T-helper 1 cell treated with Interleukin-12 subunit alpha and Interleukin-12 subunit beta and Interleukin-4 antibody, amounts not matched to agents 30 ng/mL and 1 ng/mL, for 36 hours (primary cell): ENCODE results near the gene PRKAA2. TPM values are rescaled to one million over a fixed set of nuclear protein-coding genes. Genes with fewer than 3 reads are reported as not detected.

Source experiments
- intact Hi-C: fragments of 100-400 bp; cut with micrococcal nuclease; formaldehyde crosslinking; loops from one replicate; pipeline ENCODE4 v1.15.1; 2024
- total RNA-seq: library from RNA; stranded (reverse); gene quantifications from 2 replicates; pipeline ENCODE4 v1.2.3, GENCODE V29; 2022

The PRKAA2 gene
- total RNA-seq, 1 donor from 2014 or later = not detected

GRCh38 chr1:56712150-56712549 lies 67.0 kb downstream of the PRKAA2 start:
- intact Hi-C loops = loop anchor here (5.0 kb wide), 1 partner anchor 125 kb away; no protein-coding TSS in a partner anchor

DNA sequence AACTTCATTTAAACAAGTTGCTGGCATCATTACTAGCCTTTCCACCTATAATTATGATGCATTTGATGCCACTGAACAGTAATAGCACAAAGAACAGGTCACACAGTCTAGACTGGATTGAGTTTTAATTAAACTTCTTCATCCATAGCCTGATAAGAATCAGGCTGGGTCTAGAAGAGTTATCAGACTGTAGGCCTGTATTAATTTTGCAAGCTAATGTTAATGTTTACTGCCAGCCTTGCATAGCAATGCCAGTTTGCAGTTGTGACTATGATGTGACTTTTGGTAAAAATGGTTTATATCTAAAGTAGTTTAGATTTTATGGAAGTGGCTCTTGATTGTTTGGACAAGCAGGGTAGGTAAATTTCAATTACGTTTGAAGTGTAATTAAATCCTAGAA lies 68.0 kb downstream of the PRKAA2 start:
- intact Hi-C loops = loop anchor here (5.0 kb wide), 1 partner anchor 126 kb away; no protein-coding TSS in a partner anchor

DNA sequence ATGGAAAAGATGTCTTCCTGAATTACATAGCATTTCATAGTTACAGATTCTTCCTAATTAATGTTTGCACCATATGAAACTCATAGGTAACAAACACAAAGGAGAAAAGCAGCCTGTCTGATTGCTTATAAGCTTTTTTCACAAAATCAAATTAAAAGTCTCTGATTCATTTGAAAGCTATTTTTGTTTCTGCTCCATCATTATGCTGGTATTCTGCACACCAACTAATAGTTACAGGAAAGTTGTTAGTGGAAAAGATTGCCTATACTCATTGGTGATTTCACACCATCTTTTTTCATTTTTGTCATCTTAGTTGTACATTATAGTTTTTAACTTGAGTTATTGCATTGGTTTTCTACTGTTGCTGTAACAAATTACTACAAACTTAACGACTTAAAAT lies 70.0 kb downstream of the PRKAA2 start:
- intact Hi-C loops = no loop called here

- intact Hi-C loops = no loop called here
These were observed 74.1 kb downstream of the PRKAA2 start for GRCh38 chr1:56719171-56719570.

- intact Hi-C loops = no loop called here
These were observed 81.6 kb downstream of the PRKAA2 start for GRCh38 chr1:56726706-56727105.

- intact Hi-C loops = no loop called here
These were observed 83.8 kb downstream of the PRKAA2 start for GRCh38 chr1:56728964-56729363.

DNA sequence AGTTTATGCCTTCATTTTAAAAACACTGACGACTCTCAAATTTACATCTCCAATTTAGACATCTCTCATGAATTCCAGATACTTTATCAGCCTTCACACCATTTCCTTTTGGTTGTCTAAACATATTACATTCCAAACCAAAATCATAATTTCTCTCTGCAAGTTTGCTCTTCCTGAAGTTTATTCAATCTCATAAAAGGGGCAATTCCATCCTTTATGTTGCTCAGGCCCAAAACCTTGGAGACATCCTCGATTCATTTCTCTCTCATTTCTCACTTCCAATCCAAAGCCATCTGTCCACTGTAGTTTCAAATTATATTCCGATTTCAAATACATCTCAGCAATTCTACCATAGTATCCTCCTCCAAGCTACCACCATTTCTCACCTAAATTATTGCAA lies 100.1 kb downstream of the PRKAA2 start:
- intact Hi-C loops = no loop called here

- intact Hi-C loops = no loop called here
These were observed 109.8 kb downstream of the PRKAA2 start for GRCh38 chr1:56754708-56755479.

DNA sequence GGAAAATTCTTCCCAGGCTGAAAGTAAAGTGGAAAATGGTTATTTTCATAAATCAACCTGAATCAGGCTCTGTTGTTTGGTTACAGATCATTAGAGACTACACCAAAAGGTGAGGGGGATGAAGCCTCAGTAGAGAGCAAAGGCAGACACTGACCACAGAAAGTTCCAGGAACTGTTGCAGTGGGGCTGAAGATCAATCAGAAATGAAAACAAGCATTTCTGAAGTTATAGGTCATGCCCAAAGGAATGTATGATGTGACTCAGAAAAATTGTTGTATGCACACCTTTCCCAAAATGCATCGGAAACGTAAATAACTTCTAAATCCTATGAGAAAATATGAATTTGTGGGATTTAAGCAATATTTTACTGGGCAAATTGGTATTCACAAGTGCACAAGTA lies 110.8 kb downstream of the PRKAA2 start:
- intact Hi-C loops = no loop called here

GRCh38 chr1:56758135-56758534 lies 113.0 kb downstream of the PRKAA2 start:
- intact Hi-C loops = no loop called here

GRCh38 chr1:56758794-56759193 lies 113.7 kb downstream of the PRKAA2 start:
- intact Hi-C loops = no loop called here

Other genes starting within 250 kb of the PRKAA2 start
- not detected in 2 replicates for gene PLPP3, start 65.8 kb upstream of the PRKAA2 start, total RNA-seq
- gene FYB2, start 174.1 kb downstream of the PRKAA2 start, total RNA-seq = not detected in 2 replicates
- gene C8A, start 209.5 kb downstream of the PRKAA2 start, total RNA-seq = not detected in 2 replicates